ENCODE measurements around the gene HOXA7. TPM values are rescaled to one million over a fixed set of nuclear protein-coding genes. Genes with fewer than 3 reads are reported as not detected.

Gene HOXA7
- total and polyA plus RNA-seq, 7 donors, result 2.9 to 10.2 (median 6.2) TPM

DNA sequence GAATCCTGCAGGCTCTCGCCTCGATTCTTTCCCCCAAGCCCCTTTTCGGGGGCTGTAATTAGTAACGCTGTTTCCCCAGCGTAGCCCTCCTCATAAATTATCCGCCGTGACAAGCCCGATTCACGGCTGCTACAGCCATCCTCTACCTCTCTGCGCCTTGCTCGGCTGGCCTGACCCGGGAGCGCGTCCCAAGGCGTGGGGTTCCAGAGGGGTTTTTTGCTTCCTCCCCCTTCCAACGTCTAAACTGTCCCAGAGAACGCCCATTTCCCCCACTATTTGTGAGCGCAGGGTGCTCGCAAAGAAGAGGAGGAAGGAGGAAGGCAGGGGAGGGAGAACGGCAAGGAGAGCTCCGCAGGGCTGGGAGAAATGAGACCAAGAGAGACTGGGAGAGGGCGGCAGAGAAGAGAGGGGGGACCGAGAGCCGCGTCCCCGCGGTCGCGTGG lies 13.9 kb downstream of the HOXA7 start:
- peak in 1 of 2 donors; percentile 41 for DNase-seq
- intact Hi-C loops (cut with DNase I), result loop anchor here in 1 of 2 donors (5.0 to 10.0 kb wide), 2 partner anchors 285 to 748 kb away; no protein-coding TSS in a partner anchor
- 50 to 63% (median 61%) methylated on average over 29 of the region's 29 CpGs for WGBS, 3 donors
- peaks cover 19% of the 10 kb centered on the region for H3K4me1 ChIP-seq
- H3K9me3 ChIP-seq, result no peaks in the 10 kb centered on the region
- no peak for ATAC-seq
- peaks cover 0 to 37% of the 10 kb centered on the region in 2 donors for H3K36me3 ChIP-seq (ENCODE audit: insufficient read depth in 1 of 2, low read depth in 1 of 2)
- TF ChIP-seq, protein P1, sequence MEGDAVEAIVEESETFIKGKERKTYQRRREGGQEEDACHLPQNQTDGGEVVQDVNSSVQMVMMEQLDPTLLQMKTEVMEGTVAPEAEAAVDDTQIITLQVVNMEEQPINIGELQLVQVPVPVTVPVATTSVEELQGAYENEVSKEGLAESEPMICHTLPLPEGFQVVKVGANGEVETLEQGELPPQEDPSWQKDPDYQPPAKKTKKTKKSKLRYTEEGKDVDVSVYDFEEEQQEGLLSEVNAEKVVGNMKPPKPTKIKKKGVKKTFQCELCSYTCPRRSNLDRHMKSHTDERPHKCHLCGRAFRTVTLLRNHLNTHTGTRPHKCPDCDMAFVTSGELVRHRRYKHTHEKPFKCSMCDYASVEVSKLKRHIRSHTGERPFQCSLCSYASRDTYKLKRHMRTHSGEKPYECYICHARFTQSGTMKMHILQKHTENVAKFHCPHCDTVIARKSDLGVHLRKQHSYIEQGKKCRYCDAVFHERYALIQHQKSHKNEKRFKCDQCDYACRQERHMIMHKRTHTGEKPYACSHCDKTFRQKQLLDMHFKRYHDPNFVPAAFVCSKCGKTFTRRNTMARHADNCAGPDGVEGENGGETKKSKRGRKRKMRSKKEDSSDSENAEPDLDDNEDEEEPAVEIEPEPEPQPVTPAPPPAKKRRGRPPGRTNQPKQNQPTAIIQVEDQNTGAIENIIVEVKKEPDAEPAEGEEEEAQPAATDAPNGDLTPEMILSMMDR (IDR thresholded peaks at IDR 0.05), result no peak
- no peaks in the 10 kb centered on the region for H3K27me3 ChIP-seq (ENCODE audit: insufficient read depth in 3 of 3, low read length in 2 of 3)
- peak overlapping the region; percentile 83 for H3K27ac ChIP-seq
- H3K4me3 ChIP-seq, result peak overlapping the region; percentile 74

DNA sequence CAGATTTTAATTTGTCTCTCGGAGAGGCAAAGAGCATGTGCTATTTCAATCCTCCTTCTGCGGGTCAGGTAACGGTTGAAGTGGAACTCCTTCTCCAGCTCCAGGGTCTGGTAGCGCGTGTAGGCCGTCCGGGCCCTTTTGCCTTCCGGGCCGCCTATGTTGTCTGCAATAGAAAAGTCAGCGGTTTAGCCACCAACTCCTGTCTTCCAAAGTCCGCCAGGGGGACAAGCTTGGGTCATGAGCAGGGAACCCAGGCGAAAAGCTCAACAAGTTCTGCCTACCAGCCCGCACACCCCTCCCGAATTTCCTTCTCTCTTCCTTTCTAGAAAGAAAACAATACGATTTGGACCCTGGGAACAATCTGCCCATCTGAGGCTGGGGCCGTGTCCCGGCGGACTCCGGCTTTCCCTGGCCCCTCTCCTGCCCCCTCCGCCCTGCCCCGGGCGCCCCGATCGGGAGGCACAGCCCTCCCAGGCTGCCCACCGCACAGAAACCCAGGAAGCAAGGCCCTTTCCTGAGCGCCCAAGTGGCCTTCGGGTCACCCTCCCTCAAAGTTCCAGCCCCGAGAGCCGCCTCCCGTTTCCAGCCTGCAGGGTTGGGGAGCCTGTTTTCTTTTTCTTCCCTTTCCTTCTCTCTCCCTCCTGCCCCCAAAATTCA lies 14.4 kb downstream of the HOXA7 start:
- no peaks in the 10 kb centered on the region for H3K27me3 ChIP-seq (ENCODE audit: insufficient read depth in 3 of 3, low read length in 2 of 3)

DNA sequence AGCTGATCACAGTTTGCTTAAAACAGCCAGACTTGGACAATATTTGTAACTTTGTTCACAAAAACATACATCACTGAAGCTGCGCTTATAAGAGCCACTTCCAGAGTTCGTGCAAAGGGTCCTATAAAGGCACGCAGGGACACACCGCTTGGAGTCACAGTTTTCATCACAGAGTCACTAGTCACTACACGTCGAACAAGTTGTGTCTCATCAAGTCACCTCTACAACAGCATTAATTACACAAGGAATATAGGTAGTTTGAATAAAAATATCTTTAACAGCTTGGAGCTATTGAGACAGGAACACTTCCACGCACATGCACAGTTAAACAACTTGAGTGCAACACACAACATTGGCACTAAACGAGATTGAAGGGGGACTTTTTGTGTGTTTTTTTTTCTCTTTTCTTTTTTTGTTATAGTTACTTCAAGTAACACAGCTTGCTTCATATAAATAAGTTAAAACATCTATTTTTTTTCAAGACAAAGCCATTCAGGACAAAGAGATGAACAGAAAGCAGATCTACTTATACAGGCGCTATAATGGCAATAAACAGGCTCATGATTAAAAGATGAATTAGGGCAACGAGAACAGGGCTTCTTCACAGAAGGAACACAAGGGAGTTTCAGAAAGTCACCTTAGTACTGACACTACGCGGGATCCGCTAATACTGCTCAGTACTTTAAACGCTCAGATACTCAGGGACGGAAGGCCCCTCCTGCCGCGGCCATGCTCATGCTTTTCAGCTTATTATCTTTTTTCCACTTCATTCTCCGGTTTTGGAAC lies 15.1 kb downstream of the HOXA7 start:
- DNase-seq (no peak), ATAC-seq (no peak)
- no peaks in the 10 kb centered on the region for H3K9me3 ChIP-seq
- intact Hi-C loops (cut with DNase I), result loop anchor here in 1 of 2 donors (5.0 to 10.0 kb wide), 2 partner anchors 284 to 747 kb away; no protein-coding TSS in a partner anchor
- 78 to 84% (median 84%) methylated on average over 18 of the region's 18 CpGs for WGBS, 3 donors
- peaks cover 14% of the 10 kb centered on the region for H3K4me1 ChIP-seq
- H3K4me3 ChIP-seq, result peak overlapping the region; percentile 74
- H3K27ac ChIP-seq, result peak overlapping the region; percentile 83
- TF ChIP-seq, protein P1 (IDR thresholded peaks at IDR 0.05), result no peak
- peaks cover 0 to 37% of the 10 kb centered on the region in 2 donors for H3K36me3 ChIP-seq (ENCODE audit: insufficient read depth in 1 of 2, low read depth in 1 of 2)
- H3K27me3 ChIP-seq (ENCODE audit: insufficient read depth in 3 of 3, low read length in 2 of 3), result no peaks in the 10 kb centered on the region

More for the DNA sequence above, 14.4 kb downstream of the HOXA7 start:
- no peak for ATAC-seq
- intact Hi-C loops (cut with DNase I), result loop anchor here in 1 of 2 donors (5.0 to 10.0 kb wide), 2 partner anchors 285 to 747 kb away; no protein-coding TSS in a partner anchor
- H3K4me3 ChIP-seq, result peak overlapping the region; percentile 74
- DNase-seq, result peak in 1 of 2 donors; percentile 53
- peak overlapping the region; percentile 83 for H3K27ac ChIP-seq
- H3K4me1 ChIP-seq, result peaks cover 19% of the 10 kb centered on the region
- H3K36me3 ChIP-seq (ENCODE audit: insufficient read depth in 1 of 2, low read depth in 1 of 2), result peaks cover 0 to 37% of the 10 kb centered on the region in 2 donors
- TF ChIP-seq, protein P1 (IDR thresholded peaks at IDR 0.05), result no peak
- no peaks in the 10 kb centered on the region for H3K9me3 ChIP-seq
- WGBS, 3 donors, result 70 to 77% (median 72%) methylated on average over 30 of the region's 30 CpGs

DNA sequence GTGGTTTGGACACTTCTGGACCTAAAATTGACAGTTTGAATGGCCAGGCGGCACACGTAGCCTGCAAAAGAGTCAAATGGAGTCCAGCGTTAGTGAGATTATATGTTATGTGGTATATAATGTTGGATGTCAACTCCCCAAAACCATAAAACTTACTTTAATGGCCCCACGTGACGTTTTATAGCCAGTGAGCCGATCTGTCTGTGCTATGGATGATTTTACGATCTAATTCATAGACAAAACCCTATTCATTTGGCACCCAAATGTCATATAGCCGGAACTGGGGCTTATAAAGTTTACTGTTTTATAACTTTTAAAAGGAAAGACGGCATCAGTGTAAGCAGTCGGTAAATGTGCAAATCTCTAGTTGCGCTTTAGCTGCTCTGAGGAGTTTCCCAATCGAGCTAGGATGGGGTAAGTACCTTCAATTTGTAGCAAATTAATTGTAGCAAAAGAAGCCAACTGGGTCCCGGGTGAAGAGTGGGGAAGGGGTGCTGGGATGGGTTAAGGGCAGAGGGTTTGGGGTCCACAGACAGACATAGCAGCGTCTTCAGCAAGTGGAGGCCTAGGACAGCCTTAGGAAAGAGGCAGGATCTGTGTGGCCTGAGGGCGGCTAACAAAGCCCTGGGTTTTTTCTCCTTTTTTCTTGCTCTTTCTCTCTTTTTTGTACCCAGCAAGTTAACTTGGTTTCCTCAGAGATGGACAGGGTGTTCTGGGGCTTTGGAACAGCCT lies 16.2 kb downstream of the HOXA7 start:
- no peaks in the 10 kb centered on the region for H3K27me3 ChIP-seq (ENCODE audit: insufficient read depth in 3 of 3, low read length in 2 of 3)
- H3K9me3 ChIP-seq, result no peaks in the 10 kb centered on the region
- peak overlapping the region; percentile 19 for H3K27ac ChIP-seq
- DNase-seq, result no peak
- H3K4me1 ChIP-seq, result peaks cover 18% of the 10 kb centered on the region
- H3K4me3 ChIP-seq, result no peak overlapping the region
- TF ChIP-seq, protein P1 (IDR thresholded peaks at IDR 0.05), result no peak
- ATAC-seq, result no peak
- peaks cover 0 to 30% of the 10 kb centered on the region in 2 donors for H3K36me3 ChIP-seq (ENCODE audit: insufficient read depth in 1 of 2, low read depth in 1 of 2)
- 86 to 88% (median 87%) methylated on average over 15 of the region's 15 CpGs for WGBS, 3 donors
- intact Hi-C loops (cut with DNase I), result loop anchor here in 1 of 2 donors (5.0 to 10.0 kb wide), 2 partner anchors 283 to 745 kb away; no protein-coding TSS in a partner anchor
